HCT116 (cell line): ENCODE data around the gene AIRE.

Experiments used
- ATF3 ChIP-seq: IDR thresholded peaks from 2 replicates; pipeline ENCODE4 v1.6.1; 2012
- CTCF ChIP-seq, 3 experiments: fragments of 200-600 bp in 1 of 3; sonication (generic) in 1 of 3; IDR thresholded peaks in 2 of 3; conservative IDR thresholded peaks in 1 of 3; 2 replicates each; pipeline ENCODE4 v1.5.1; 2012 to 2017; ENCODE audit warnings: low read depth in 2 of 3, low read length in 2 of 3, antibody characterized with exemption in 1 of 3, borderline replicate concordance in 1 of 3, control low read depth in 1 of 3, mild to moderate bottlenecking in 1 of 3, mixed read lengths in 1 of 3, mixed run types in 1 of 3, moderate library complexity in 1 of 3; ENCODE audit not compliant: insufficient read depth in 1 of 3
- EGR1 ChIP-seq: IDR thresholded peaks from 2 replicates; pipeline ENCODE4 v1.6.1; 2012; ENCODE audit warnings: low read depth
- ELF1 ChIP-seq: IDR thresholded peaks from 2 replicates; pipeline ENCODE4 v1.6.1; 2012; ENCODE audit warnings: low read depth, borderline replicate concordance
- POLR2A ChIP-seq: IDR thresholded peaks from 2 replicates; pipeline ENCODE4 v1.7.0; 2011; ENCODE audit warnings: borderline replicate concordance; ENCODE audit not compliant: insufficient read depth, insufficient read length; ENCODE audit errors: extremely low read depth
- RAD21 ChIP-seq: IDR thresholded peaks from 2 replicates; pipeline ENCODE4 v1.6.1; 2012; ENCODE audit warnings: low read depth, mild to moderate bottlenecking
- TF ChIP-seq, protein P1 (sequence below): IDR thresholded peaks from 2 replicates; pipeline ENCODE4 v1.6.1; 2012

- TF ChIP-seq POLR2A (no peak), EGR1 (no peak), CTCF (IDR thresholded peaks at IDR 0.05 in 2 of 3, conservative IDR thresholded peaks at IDR 0.05 in 1 of 3; ENCODE audit: borderline replicate concordance in 1 of 3, insufficient read depth in 1 of 3, low read depth in 2 of 3, low read length in 2 of 3) (no peak), ELF1 (no peak), ATF3 (no peak), RAD21 (no peak)
- TF ChIP-seq, protein P1, sequence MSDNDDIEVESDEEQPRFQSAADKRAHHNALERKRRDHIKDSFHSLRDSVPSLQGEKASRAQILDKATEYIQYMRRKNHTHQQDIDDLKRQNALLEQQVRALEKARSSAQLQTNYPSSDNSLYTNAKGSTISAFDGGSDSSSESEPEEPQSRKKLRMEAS: no peak
Measured at GRCh38 chr21:44294391-44295162, 8.9 kb downstream of the AIRE start.
